Mesendoderm (in vitro differentiated cells): ENCODE measurements around the gene ATIC.

Experiments used
- DNase-seq: peaks from one replicate; pipeline ENCODE4 v3.0.0; 2013
- H2AK5ac ChIP-seq: 2 replicates; pipeline ENCODE4 v1.6.1; 2013; ENCODE audit warnings: low read length, inconsistent platforms
- H2BK120ac ChIP-seq: 2 replicates; pipeline ENCODE4 v1.6.1; 2013; ENCODE audit warnings: low read depth, mild to moderate bottlenecking, low read length, moderate library complexity, mixed read lengths
- H2BK15ac ChIP-seq: replicated peaks from 2 replicates; pipeline ENCODE4 v1.6.1; 2013; ENCODE audit warnings: low read depth, mild to moderate bottlenecking, moderate library complexity
- H2BK5ac ChIP-seq: 2 replicates; pipeline ENCODE4 v1.6.1; 2013; ENCODE audit warnings: low read length, inconsistent platforms
- H3K18ac ChIP-seq: 2 replicates; pipeline ENCODE4 v1.6.1; 2013; ENCODE audit warnings: mild to moderate bottlenecking, low read length, mixed read lengths
- H3K23ac ChIP-seq: one replicate; pipeline ENCODE4 v1.6.1; 2013; ENCODE audit warnings: low read length
- H3K27ac ChIP-seq: 2 replicates; pipeline ENCODE4 v1.5.1; 2013; ENCODE audit warnings: low read depth, mild to moderate bottlenecking, inconsistent platforms, low read length, moderate library complexity
- H3K27me3 ChIP-seq: 2 replicates; pipeline ENCODE4 v1.6.1; 2013; ENCODE audit warnings: low read length, control low read depth, mild to moderate bottlenecking, inconsistent platforms; ENCODE audit not compliant: insufficient read depth, poor library complexity
- H3K36me3 ChIP-seq: 2 replicates; pipeline ENCODE4 v1.6.1; 2013; ENCODE audit warnings: low read length, inconsistent platforms; ENCODE audit not compliant: control insufficient read depth, insufficient read depth
- H3K4ac ChIP-seq: one replicate; pipeline ENCODE4 v1.6.1; 2013; ENCODE audit warnings: low read depth, mild to moderate bottlenecking, low read length, moderate library complexity
- H3K4me1 ChIP-seq: 2 replicates; pipeline ENCODE4 v1.6.1; 2013; ENCODE audit warnings: low read depth, low read length, inconsistent platforms; ENCODE audit not compliant: control insufficient read depth
- H3K4me2 ChIP-seq: 2 replicates; pipeline ENCODE4 v1.6.1; 2013; ENCODE audit warnings: low read length
- H3K4me3 ChIP-seq: 2 replicates; pipeline ENCODE4 v1.5.1; 2013; ENCODE audit warnings: mild to moderate bottlenecking, low read length
- H3K56ac ChIP-seq: one replicate; pipeline ENCODE4 v1.6.1; 2013; ENCODE audit warnings: low read length
- H3K79me1 ChIP-seq: 2 replicates; pipeline ENCODE4 v1.6.1; 2013; ENCODE audit warnings: low read length, inconsistent platforms
- H3K79me2 ChIP-seq: 2 replicates; pipeline ENCODE4 v1.6.1; 2013; ENCODE audit warnings: mild to moderate bottlenecking, low read length; ENCODE audit not compliant: control insufficient read depth, insufficient read depth
- H3K9ac ChIP-seq: 2 replicates; pipeline ENCODE4 v1.6.1; 2013; ENCODE audit warnings: low read length, inconsistent platforms
- H4K5ac ChIP-seq: one replicate; pipeline ENCODE4 v1.6.1; 2013; ENCODE audit warnings: low read length
- H4K8ac ChIP-seq: one replicate; pipeline ENCODE4 v1.6.1; 2013; ENCODE audit warnings: low read depth, mild to moderate bottlenecking, control low read depth, low read length, moderate library complexity
- WGBS: extraction: QIAGEN DNeasy Blood & Tissue Kit; methylation state at CpG from one replicate; pipeline ENCODE4 v1.1.7; 2013; ENCODE audit warnings: low lambda C conversion rate, missing lambda C conversion rate; ENCODE audit not compliant: insufficient coverage; ENCODE audit errors: extremely low coverage; 5-methylcytosine and 5-hydroxymethylcytosine counted together

The ATIC gene

DNA sequence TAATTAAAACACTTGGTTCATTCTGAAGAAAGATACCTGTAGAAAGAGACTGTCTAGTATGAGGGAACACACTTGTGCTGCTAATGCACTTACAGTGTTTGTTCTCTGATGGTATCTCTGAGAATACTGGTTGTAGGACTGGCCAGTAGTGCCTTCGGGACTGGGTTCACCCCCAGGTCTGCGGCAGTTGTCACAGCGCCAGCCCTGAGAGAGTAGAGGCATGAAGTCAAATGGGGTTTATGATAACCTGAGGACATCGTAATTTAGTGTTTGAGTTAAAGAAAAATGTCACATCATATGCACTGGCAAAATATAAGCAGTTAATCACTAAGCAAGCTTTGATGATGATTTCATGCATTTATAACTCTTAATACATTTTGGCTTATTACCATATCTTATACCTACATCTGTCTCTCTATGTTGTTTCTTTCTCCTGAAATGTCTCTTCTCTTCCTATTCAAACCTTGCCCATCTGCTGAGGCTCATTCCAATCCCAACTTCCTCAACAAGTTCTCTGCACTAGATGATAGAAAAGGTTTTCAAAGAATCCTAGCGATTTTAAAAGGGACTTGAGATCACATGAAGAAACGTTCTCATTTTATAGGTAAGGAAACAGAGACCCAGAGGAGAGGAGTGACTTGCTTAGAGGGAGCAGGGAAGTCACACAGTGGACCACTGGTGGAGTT, 50.2 kb downstream of the ATIC start:
- Histone ChIP-seq H3K56ac (no peak overlapping the region), H4K8ac (no peak overlapping the region), H3K4me3 (no peak overlapping the region), H3K4me1 (no peaks in the 10 kb centered on the region), H3K36me3 (peaks cover 10% of the 10 kb centered on the region), H3K27ac (no peak overlapping the region), H3K18ac (no peak overlapping the region), H3K23ac (no peak overlapping the region), H3K4ac (no peak overlapping the region), H2BK15ac (no peak overlapping the region), H3K79me2 (no peaks in the 10 kb centered on the region), H2AK5ac (no peak overlapping the region), H2BK120ac (no peak overlapping the region), H3K27me3 (no peaks in the 10 kb centered on the region), H2BK5ac (no peak overlapping the region), H3K9ac (no peak overlapping the region), H3K4me2 (no peak overlapping the region), H3K79me1 (no peaks in the 10 kb centered on the region), H4K5ac (no peak overlapping the region)
- DNase-seq = no peak
- WGBS = no CpG with 5 or more reads among the region's 6 CpGs

DNA sequence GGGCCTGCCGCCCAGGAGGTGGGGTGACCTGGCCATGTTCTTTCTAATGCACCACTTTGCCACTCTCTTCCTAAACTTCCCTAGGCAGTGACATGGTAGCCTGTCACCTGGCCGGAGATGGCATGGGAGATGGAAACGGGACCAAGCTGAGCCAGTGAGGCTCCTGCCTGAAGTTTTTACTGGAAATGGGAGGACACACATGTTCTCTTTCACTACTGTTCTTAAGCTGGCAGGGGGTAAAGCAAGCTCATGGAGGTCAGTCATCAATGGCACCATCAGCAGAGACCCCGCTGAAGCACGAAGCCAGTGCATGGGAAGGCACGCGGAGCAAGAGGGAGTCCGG, 50.7 kb downstream of the ATIC start:
- Histone ChIP-seq H2BK120ac (no peak overlapping the region), H4K8ac (no peak overlapping the region), H3K56ac (no peak overlapping the region), H3K9ac (no peak overlapping the region), H4K5ac (no peak overlapping the region), H3K4me1 (no peaks in the 10 kb centered on the region), H2AK5ac (no peak overlapping the region), H3K4me3 (no peak overlapping the region), H3K18ac (no peak overlapping the region), H2BK15ac (no peak overlapping the region), H3K36me3 (peaks cover 10% of the 10 kb centered on the region), H2BK5ac (no peak overlapping the region), H3K4ac (no peak overlapping the region), H3K79me1 (no peaks in the 10 kb centered on the region), H3K23ac (no peak overlapping the region), H3K79me2 (no peaks in the 10 kb centered on the region), H3K27ac (no peak overlapping the region), H3K4me2 (no peak overlapping the region), H3K27me3 (no peaks in the 10 kb centered on the region)
- no peak for DNase-seq
- WGBS = no CpG with 5 or more reads among the region's 8 CpGs

DNA sequence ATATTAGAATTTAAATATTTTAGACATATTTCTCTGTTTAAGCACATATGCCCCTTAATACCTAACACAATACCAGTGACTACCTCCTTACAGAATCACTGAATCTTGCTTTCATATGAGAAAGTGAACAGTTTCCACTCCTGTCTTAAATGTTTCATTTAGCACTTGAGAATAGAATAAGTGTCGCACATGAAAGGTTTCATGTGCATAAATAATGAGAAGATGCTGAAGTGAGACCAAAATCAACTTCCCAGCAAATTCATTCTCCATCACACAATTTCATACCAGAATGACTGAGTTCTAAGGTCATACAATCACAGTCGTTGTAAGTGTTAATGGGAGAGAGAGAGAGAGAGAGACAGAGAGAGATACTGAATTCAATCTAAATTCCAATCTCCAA, 51.2 kb downstream of the ATIC start:
- no peaks in the 10 kb centered on the region for H3K27me3 ChIP-seq
- no peak overlapping the region for H3K4ac ChIP-seq
- H4K8ac ChIP-seq = no peak overlapping the region
- no peak overlapping the region for H3K4me2 ChIP-seq
- no CpG with 5 or more reads among the region's 2 CpGs for WGBS
- H3K4me3 ChIP-seq = no peak overlapping the region
- no peak overlapping the region for H3K56ac ChIP-seq
- H3K79me2 ChIP-seq = no peaks in the 10 kb centered on the region
- no peak overlapping the region for H2BK120ac ChIP-seq
- H4K5ac ChIP-seq = no peak overlapping the region
- H3K27ac ChIP-seq = no peak overlapping the region
- H3K18ac ChIP-seq = no peak overlapping the region
- no peaks in the 10 kb centered on the region for H3K4me1 ChIP-seq
- no peaks in the 10 kb centered on the region for H3K79me1 ChIP-seq
- H2BK15ac ChIP-seq = no peak overlapping the region
- no peak overlapping the region for H2AK5ac ChIP-seq
- DNase-seq = no peak
- no peak overlapping the region for H3K9ac ChIP-seq
- H2BK5ac ChIP-seq = no peak overlapping the region
- no peak overlapping the region for H3K23ac ChIP-seq
- peaks cover 13% of the 10 kb centered on the region for H3K36me3 ChIP-seq

DNA sequence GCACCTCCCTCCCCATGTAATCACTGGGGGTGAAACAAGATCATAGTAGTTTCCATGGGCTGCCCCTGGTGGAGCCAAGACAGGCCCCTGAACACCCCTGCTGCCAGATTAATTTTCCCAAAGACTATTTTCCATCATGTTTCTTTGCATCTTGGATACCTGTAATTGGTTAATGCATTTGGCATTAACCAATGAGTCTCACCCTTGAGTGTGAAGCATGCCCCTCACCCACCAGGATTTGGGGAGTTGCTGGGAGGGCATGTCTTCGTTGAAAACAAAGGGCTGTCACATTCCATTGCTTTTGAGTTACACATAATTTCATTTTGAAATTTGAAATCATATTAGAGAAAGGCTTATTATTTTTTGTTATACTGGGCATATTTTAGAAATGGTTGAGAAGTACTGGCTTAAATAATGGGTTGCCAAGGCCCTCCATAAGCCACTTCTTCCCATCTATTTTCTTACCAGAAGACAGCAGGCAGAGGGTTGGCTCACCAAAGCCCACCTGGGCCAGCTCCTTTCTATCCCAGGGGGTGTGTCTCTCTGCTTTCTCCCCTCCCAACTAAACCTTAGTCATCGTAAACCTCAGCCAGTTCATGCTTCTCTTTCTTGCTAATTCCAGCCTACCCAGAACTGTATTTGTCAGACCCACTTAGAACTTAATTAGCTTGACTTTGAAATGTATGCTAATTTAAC, 51.8 kb downstream of the ATIC start:
- no CpG with 5 or more reads among the region's 2 CpGs for WGBS
- Histone ChIP-seq H3K23ac (no peak overlapping the region), H3K4me2 (no peak overlapping the region), H2BK120ac (no peak overlapping the region), H3K4ac (no peak overlapping the region), H3K4me3 (no peak overlapping the region), H4K5ac (no peak overlapping the region), H3K27me3 (no peaks in the 10 kb centered on the region), H2AK5ac (no peak overlapping the region), H4K8ac (no peak overlapping the region), H3K79me2 (no peaks in the 10 kb centered on the region), H2BK15ac (no peak overlapping the region), H2BK5ac (no peak overlapping the region), H3K9ac (no peak overlapping the region), H3K27ac (no peak overlapping the region), H3K79me1 (no peaks in the 10 kb centered on the region), H3K4me1 (no peaks in the 10 kb centered on the region), H3K56ac (no peak overlapping the region), H3K18ac (no peak overlapping the region), H3K36me3 (peaks cover 13% of the 10 kb centered on the region)
- no peak for DNase-seq

DNA sequence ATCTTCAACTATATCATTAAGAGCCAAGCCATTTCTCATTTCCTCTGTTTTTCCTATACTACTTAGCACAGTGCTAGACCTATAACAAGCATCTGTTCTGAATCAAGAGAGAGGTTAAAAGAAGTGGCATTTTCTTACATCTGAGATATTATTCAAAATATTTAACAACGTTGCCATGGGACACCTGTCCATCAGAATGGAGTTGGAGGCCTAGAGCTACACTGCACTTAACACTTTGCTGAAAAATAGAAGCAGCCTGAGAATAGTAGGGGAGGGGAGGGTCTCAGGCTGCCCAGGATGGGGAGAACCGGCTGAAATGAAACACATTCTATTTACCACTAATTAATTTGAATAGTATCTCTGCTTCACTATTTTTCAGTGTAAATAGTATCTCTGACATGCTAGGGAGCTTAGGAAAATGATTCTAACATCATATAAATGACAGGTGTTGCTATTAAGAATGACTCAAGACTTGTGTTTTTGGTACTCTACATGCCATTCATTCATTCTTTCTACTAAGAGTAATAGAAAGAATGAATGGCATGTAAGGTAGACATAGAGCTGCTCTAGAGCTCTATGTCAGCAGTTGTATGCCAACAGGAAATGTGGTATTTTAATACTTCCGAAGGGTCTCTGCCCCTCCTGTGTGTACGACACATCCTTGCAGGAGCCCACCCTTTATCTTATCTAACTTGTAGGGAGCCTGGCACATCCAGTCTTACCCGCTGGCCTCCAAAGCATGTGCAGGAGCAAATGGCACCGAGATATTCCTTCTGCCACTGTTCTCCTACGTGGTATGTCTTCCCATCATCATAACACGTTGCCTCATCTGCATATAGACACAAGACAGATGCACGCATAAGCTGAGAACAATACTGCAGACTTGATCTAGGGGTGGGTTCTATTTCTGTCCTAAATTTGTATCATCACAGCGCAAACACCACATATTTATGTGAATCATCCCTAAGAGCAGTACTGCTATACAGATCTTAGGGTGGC, 52.6 kb downstream of the ATIC start:
- Histone ChIP-seq H3K23ac (no peak overlapping the region), H3K79me1 (no peaks in the 10 kb centered on the region), H3K18ac (no peak overlapping the region), H3K36me3 (peaks cover 13% of the 10 kb centered on the region), H2BK15ac (no peak overlapping the region), H3K4me3 (no peak overlapping the region), H3K9ac (no peak overlapping the region), H4K5ac (no peak overlapping the region), H2BK120ac (no peak overlapping the region), H2AK5ac (no peak overlapping the region), H3K4me1 (no peaks in the 10 kb centered on the region), H3K56ac (no peak overlapping the region), H3K27ac (no peak overlapping the region), H3K79me2 (no peaks in the 10 kb centered on the region), H3K4me2 (no peak overlapping the region), H4K8ac (no peak overlapping the region), H2BK5ac (no peak overlapping the region), H3K27me3 (no peaks in the 10 kb centered on the region), H3K4ac (no peak overlapping the region)
- DNase-seq = no peak
- no CpG with 5 or more reads among the region's 10 CpGs for WGBS
